Glutamatergic neuron (in vitro differentiated cells): ENCODE measurements around the gene MADD. TPM values are rescaled to one million over a fixed set of nuclear protein-coding genes. Genes with fewer than 3 reads are reported as not detected.

Source experiments
- DNase-seq: peaks from one replicate; pipeline ENCODE4 v3.0.0; 2022
- H3K27ac Mint-ChIP-seq: one replicate; pipeline ENCODE4 v1.8.0; 2020; ENCODE audit warnings: mild to moderate bottlenecking, mixed read lengths, inconsistent platforms; ENCODE audit not compliant: unreplicated experiment
- H3K27me3 Mint-ChIP-seq: one replicate; pipeline ENCODE4 v1.8.0; 2020; ENCODE audit warnings: mild to moderate bottlenecking, moderate library complexity, mixed read lengths, inconsistent platforms; ENCODE audit not compliant: unreplicated experiment
- H3K36me3 Mint-ChIP-seq: one replicate; pipeline ENCODE4 v1.8.0; 2020; ENCODE audit warnings: mild to moderate bottlenecking, mixed read lengths, inconsistent platforms; ENCODE audit not compliant: unreplicated experiment
- H3K4me1 Mint-ChIP-seq: one replicate; pipeline ENCODE4 v1.8.0; 2020; ENCODE audit warnings: mild to moderate bottlenecking, low read depth, mixed read lengths, inconsistent platforms; ENCODE audit not compliant: unreplicated experiment
- H3K4me3 Mint-ChIP-seq: one replicate; pipeline ENCODE4 v1.8.0; 2020; ENCODE audit warnings: mild to moderate bottlenecking, mixed read lengths, inconsistent platforms; ENCODE audit not compliant: unreplicated experiment
- H3K9me3 Mint-ChIP-seq: one replicate; pipeline ENCODE4 v1.8.0; 2020; ENCODE audit warnings: mild to moderate bottlenecking, moderate library complexity, mixed read lengths, inconsistent platforms; ENCODE audit not compliant: unreplicated experiment
- total RNA-seq: library from RNA; stranded (reverse); fragmentation: NEBNext Ultra II Directional; extraction: Animal tissue kit (Norgen Biotek cat#: 25700); gene quantifications from one replicate; pipeline ENCODE4 v1.2.1, GENCODE V29; 2021; ENCODE audit not compliant: unreplicated experiment
- TF ChIP-seq, protein P1 (sequence below): fragments of 200-600 bp; sonication (generic); IDR thresholded peaks from one replicate; pipeline ENCODE4 v1.5.0; 2021; ENCODE audit not compliant: partially characterized antibody, unreplicated experiment

MADD gene
- total RNA-seq, 1 donor from 2014 or later = 115 TPM

DNA sequence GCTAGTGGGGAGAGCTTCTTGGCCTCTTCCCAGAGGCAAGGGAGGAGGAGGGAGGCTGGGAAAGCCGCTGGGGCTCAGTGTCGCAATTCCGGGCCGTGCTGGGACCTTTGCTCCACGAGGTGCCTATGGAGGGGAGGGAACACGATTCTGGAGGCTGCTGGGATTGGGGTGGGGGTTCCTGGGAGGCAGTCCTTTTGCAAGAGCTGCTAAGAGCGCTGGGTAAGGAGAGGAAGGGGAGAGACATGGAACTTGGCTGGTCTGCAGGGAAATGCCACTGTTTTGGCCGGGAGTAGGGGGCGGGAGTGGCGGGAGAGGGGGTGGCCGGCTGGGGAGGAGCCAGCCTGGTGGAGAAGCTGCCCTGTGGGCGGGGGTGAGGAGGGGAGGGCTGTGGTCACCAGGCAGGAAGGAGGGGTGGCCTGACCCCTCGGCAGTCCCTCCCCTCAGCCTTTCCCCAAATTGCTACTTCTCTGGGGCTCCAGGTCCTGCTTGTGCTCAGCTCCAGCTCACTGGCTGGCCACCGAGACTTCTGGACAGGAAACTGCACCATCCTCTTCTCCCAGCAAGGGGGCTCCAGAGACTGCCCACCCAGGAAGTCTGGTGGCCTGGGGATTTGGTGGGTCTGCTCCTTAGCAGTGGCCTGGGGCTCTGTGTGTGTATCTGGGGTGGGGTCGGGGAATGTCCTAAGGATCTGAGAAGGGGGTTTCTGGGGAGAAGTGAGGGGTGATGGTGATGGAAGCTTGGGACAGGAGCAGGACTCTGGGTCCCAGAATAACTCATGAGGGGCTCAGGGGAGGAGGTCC, 12.2 kb upstream of the MADD start, which contains the start of gene NR1H3:
NR1H3 (plus strand) TSS at position 480 of the 800 bp plus-strand sequence. CDS start 1,221 bp downstream, outside the sequence.
- Mint-ChIP-seq H3K27me3 (peaks cover 2% of the 10 kb centered on the region), H3K9me3 (peaks cover 4% of the 10 kb centered on the region), H3K4me3 (peak within 1 kb of the TSS; percentile 46), H3K4me1 (peaks cover 13% of the 10 kb centered on the region), H3K27ac (no peak within 1 kb of the TSS), H3K36me3 (no peaks in the 10 kb centered on the region)
- peak; percentile 64 for DNase-seq
- TF ChIP-seq, protein P1, sequence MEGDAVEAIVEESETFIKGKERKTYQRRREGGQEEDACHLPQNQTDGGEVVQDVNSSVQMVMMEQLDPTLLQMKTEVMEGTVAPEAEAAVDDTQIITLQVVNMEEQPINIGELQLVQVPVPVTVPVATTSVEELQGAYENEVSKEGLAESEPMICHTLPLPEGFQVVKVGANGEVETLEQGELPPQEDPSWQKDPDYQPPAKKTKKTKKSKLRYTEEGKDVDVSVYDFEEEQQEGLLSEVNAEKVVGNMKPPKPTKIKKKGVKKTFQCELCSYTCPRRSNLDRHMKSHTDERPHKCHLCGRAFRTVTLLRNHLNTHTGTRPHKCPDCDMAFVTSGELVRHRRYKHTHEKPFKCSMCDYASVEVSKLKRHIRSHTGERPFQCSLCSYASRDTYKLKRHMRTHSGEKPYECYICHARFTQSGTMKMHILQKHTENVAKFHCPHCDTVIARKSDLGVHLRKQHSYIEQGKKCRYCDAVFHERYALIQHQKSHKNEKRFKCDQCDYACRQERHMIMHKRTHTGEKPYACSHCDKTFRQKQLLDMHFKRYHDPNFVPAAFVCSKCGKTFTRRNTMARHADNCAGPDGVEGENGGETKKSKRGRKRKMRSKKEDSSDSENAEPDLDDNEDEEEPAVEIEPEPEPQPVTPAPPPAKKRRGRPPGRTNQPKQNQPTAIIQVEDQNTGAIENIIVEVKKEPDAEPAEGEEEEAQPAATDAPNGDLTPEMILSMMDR = peak; percentile 55

GRCh38 chr11:47258317-47258902, 11.5 kb upstream of the MADD start:
- TF ChIP-seq, protein P1 = no peak
- H3K36me3 Mint-ChIP-seq = no peaks in the 10 kb centered on the region

GRCh38 chr11:47259232-47259977, 10.5 kb upstream of the MADD start:
- Mint-ChIP-seq H3K4me3 (no peak overlapping the region), H3K27me3 (peaks cover 2% of the 10 kb centered on the region), H3K4me1 (peaks cover 13% of the 10 kb centered on the region), H3K36me3 (no peaks in the 10 kb centered on the region), H3K27ac (no peak overlapping the region), H3K9me3 (peaks cover 4% of the 10 kb centered on the region)
- TF ChIP-seq, protein P1 = peak; percentile 69
- peak; percentile 64 for DNase-seq

More at GRCh38 chr11:47258317-47258902, 11.5 kb upstream of the MADD start:
- Mint-ChIP-seq H3K4me1 (peaks cover 13% of the 10 kb centered on the region), H3K27me3 (peaks cover 2% of the 10 kb centered on the region), H3K27ac (no peak overlapping the region), H3K9me3 (peaks cover 4% of the 10 kb centered on the region), H3K4me3 (no peak overlapping the region)
- DNase-seq = no peak

- no peaks in the 10 kb centered on the region for H3K36me3 Mint-ChIP-seq
- no peak overlapping the region for H3K4me3 Mint-ChIP-seq
- DNase-seq = no peak
- peaks cover 2% of the 10 kb centered on the region for H3K9me3 Mint-ChIP-seq
- no peak overlapping the region for H3K27ac Mint-ChIP-seq
- peaks cover 6% of the 10 kb centered on the region for H3K4me1 Mint-ChIP-seq
- peaks cover 2% of the 10 kb centered on the region for H3K27me3 Mint-ChIP-seq
- TF ChIP-seq, protein P1 = no peak
Measured at GRCh38 chr11:47260366-47260765, 9.6 kb upstream of the MADD start.
